GM21367 (cell line): Measurements from ENCODE around the gene CNTN5.

Experiments
- ATAC-seq: cut with Tn5 transposase; IDR thresholded peaks from one replicate; pipeline ENCODE4 v1.9.1; 2021; ENCODE audit not compliant: unreplicated experiment

CNTN5 gene

DNA sequence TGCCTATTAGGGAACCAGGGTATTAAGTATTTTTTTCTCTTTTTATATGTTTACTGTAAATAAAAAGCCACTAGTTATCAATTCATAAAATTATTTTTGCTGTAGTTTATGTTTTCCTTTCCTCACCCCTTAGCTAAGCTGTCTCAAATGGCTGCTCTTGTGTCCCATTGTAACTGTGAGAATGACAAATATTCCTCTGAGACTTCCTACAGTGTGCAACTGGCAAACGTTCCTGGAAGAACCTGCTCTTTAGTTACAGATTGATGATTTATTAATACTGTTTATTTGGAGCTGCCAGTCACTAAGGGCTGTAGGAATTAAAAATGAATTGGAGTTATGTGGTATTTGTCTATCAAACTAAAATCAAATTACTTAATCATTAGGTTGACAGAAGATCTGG lies 990.9 kb downstream of the CNTN5 start:
- no peak for ATAC-seq

GRCh38 chr11:100013011-100013410 lies 992.3 kb downstream of the CNTN5 start:
- no peak for ATAC-seq

DNA sequence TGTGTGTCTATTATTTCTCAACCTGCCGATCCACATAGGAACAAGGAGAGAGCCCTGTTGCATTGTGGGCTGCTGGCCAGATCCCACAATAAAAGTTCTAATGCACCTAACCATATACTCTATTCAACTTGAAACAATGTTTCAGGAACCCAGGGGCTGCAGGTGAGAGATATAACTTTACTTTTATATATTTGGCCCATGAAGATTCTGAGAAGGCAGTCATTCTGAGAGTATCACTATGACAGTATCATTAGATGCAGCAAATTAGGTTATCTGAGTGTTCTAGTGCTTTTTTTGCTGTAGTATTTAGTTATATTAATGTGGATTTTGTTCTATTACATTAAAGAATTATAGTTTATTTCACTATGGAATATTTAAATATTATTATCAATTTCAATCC lies 1011.2 kb downstream of the CNTN5 start:
- ATAC-seq: no peak

GRCh38 chr11:100061006-100061405 lies 1040.3 kb downstream of the CNTN5 start:
- no peak for ATAC-seq

GRCh38 chr11:100066399-100066798 lies 1045.7 kb downstream of the CNTN5 start:
- no peak for ATAC-seq

- no peak for ATAC-seq
Measured at GRCh38 chr11:100068116-100068515, 1047.4 kb downstream of the CNTN5 start.

DNA sequence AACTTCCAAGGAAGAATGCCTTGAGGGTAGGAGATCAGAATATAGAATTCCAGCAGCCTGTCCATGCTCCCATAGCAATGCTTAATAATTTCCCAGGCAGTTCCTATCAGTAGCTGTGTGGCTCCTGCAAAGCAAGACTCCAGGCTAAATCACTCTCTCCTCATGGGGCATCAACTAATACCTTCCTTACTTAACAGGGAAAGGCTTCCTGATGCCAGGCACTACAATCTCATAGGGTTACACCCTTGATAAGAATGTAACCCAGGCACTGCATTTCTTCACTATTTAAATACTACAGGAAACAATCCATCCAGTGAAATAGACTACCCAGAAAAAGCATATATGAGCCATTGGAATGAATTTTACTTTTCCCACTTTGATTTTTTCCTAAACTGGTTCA lies 1051.4 kb downstream of the CNTN5 start:
- no peak for ATAC-seq

DNA sequence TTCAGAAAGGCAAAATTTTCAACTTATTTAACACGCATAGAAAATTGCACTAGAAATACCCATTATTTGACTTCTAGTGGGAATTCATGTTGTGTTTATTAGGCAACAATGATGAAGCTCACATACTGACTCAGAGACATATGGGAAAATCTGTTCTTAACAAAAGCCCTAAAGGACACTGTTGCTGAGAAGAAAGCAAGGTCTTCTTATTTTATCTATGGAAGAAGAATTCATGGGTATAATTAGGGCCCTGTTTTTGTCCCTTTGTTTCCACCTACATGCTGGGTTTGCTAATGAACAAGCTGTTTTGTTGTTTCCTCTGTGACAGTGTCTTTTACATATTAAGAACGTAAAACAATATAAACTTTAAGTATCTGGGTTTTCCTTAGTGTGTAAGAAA lies 1059.6 kb downstream of the CNTN5 start:
- no peak for ATAC-seq

DNA sequence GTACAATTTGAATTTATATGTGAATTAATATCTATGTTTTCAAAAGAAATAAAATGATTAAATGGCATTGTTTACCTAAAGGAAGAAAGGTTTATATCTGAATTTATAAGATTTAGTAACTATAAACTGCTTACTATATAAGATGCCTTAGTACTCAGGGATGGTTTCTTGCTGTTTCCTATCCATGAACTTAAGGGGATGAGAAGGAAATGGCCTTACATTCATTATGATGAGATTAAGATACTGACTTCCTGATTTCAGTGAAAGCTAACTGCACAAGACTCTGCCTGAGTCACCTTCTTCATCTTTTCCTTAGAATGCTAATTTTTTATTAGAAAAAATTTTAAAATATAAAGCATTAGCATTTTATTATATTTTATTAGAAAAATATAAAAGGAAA lies 1060.1 kb downstream of the CNTN5 start:
- ATAC-seq: no peak

GRCh38 chr11:100093698-100094097 lies 1072.9 kb downstream of the CNTN5 start:
- ATAC-seq: no peak

GRCh38 chr11:100094121-100094865 lies 1073.5 kb downstream of the CNTN5 start:
- ATAC-seq: no peak

GRCh38 chr11:100095809-100096208 lies 1075.1 kb downstream of the CNTN5 start:
- no peak for ATAC-seq

- no peak for ATAC-seq
Measured at GRCh38 chr11:100098560-100098959, 1077.8 kb downstream of the CNTN5 start.

DNA sequence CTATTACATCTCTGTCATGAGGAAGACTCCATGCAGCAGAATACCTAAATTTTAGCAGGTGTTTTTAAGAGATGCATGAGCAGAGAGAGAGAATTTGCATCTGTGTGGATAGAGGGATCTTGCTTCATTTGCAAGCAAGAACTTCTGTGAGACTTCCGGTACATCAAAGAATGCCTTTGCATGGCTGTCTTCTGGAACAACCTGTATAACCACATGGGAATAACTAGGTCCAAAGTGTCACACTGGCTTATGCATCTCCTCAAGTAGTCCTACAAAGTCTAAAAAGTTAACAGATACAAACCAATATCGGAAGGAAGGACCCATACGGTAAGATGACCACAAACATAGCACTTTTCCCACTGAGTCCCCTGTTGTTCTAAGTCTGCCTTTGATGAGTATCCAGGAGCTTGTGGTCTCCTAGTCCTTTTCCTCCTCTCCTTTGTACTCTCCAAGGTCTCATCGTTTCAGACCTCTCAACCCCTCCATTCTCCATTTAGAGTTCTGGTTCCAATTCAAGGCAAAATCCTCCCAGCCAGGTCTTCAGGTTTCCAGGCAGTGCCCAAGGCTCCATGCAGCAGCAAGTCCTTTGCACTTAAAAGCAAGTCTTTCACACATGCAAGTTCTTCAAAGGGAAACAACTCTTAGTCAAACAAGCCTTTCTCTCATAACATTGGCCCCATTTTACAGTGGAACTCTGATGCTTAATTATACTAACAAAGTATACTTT lies 1084.7 kb downstream of the CNTN5 start:
- ATAC-seq: no peak

DNA sequence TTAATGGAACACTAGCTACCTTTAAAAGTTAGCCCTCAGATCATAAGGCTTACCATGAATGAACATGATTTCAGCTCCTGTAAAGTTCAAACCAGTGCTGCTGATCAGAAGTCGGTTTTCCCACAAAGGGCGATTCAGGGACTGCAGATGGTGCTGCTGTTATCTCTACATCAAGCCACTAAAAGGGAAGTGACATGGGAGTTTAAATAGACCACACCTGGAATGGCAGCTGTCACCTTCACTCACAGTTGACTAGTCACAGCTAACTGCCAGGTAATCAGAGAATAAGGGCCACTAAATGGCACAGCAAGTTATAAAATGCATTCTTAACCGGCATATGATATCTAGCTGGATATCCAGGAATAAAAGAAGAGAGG lies 1085.2 kb downstream of the CNTN5 start:
- ATAC-seq: no peak

GRCh38 chr11:100119176-100119575 lies 1098.4 kb downstream of the CNTN5 start:
- ATAC-seq: no peak

- no peak for ATAC-seq
Measured at GRCh38 chr11:100133114-100133513, 1112.4 kb downstream of the CNTN5 start.

DNA sequence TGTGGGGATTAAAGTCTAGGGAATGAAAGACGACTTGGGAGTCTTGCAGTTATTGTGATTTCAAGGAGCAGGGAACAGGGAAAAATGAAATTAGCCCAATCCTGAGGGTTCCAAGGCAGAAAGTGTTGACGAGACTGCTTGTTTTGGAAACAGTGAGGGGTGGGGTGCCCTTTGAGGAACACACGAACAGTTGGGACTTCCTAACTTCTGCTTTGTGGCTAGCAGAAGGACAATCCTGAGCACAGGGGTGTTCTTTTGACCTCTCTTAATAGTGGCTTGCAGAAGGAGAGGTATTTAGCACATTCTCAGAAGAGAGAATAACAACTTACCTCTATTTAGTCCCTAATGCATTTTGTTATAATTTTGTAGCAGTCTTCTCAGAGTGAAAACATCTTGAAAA lies 1120.5 kb downstream of the CNTN5 start:
- no peak for ATAC-seq

- ATAC-seq: no peak
Measured at GRCh38 chr11:100151944-100152343, 1131.2 kb downstream of the CNTN5 start.

DNA sequence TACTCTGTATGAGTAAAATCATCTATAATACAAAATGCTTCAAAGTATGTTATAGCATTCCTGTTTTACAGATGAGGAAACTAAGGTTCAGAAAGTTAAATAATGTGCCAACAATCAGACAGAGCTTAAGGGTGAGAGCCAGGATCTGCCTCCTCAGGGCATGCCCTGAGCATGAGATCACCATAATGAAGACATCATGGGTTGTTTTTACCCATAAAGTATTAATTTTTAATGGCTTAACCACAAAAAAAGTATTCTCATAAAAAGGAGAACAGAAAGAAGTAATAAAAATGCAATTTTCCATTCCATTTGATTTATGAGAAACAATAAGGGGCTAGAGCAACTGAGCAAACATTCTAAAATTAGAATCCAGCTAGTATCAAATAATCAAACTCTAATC lies 1132.0 kb downstream of the CNTN5 start:
- ATAC-seq: no peak

DNA sequence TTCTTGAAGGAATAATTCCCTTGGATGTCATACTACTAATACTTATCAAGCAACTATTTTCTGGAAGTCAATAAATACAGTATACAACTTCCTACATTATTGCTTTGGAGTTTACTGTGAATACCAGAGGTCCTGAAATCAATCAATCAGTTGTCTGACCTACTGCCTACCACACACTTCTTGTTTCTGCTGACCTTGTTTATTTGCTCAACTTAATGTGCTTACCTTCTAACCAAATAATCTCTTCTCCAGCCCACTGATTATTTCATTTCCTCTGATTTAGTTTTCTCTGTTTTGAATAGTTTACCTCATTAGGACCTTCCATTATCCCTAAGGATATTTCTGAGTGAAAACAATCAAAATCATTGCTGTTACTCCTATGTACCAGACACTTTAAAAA lies 1142.7 kb downstream of the CNTN5 start:
- no peak for ATAC-seq

GRCh38 chr11:100174881-100175280 lies 1154.1 kb downstream of the CNTN5 start:
- no peak for ATAC-seq

DNA sequence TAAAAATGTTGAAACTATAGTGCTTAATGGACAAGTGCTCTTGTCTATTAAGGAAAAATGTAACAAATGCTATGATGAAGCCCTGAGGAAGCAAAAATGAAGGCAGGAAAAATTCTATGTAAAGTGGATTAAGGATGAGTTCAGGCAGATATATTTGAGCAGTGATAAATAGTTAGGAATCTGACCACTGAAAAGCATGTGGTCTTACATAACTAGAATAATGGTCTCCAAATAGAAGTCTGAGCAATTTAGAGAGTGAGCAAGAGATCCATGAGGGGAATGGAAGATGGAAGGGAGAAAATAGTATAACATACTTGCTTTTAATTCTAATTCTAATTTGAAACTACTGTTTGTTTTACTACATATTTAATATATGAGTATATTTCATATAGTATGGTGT lies 1155.7 kb downstream of the CNTN5 start:
- no peak for ATAC-seq
